ENCODE measurements around the gene TIAM2.
A peak's percentile ranks its signal among the peaks of the same experiment; 100 is the strongest.

TIAM2 gene

DNA sequence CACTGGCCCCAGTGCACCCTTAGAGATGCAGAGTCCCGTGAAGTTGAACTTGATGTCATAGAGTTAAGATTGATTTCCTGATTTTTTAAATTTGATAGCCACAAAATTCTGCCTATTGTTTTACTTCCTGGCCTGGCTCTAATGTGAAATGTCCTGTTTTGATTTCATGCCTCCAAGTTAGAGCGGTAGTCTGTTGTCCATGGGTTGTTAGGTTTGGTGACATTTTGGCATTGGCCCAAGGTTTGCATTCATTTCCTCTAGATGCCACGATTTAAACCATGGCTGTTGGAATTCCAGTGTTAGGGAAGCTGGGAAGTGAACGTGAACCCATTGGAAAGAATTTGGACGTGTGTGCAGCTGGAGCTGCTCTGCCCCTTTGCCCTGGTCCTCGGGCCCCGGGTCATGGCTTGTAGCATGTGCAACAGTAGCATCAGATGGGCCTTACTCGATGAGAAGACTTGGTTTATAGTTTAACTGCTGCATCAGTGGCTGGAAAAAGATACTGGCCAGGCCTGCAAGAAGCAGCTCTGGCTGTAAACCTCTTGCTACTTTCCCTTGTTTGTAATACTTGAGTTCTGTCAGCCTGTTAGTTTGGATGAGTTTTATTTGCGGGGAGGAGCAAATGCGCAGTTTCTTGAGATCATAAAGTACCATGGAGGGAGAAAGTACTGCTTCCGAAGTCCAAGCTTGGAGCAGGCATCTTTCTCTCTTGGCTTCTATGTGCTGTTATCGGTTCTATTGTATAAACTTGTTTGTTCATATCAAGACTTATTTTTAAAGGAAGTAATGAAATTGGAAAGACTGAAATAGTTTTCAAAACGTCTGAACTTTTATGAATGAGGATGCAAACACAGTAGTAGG is 147.3 kb downstream of the TIAM2 start:
- no peak overlapping the region for H3K4me3 ChIP-seq (ENCODE audit: low read length)
- no peaks in the 10 kb centered on the region for H3K79me2 ChIP-seq (ENCODE audit: control insufficient read depth, insufficient read depth, low read length)
- H4K8ac ChIP-seq (ENCODE audit: low read depth, low read length) = no peak overlapping the region
- H2BK5ac ChIP-seq (ENCODE audit: low read length) = no peak overlapping the region
- no peak overlapping the region for H3K4ac ChIP-seq (ENCODE audit: low read depth, low read length)
- H3K27me3 ChIP-seq (ENCODE audit: insufficient read depth, low read length, poor library complexity) = no peaks in the 10 kb centered on the region
- WGBS (ENCODE audit: extremely low coverage, insufficient coverage, low lambda C conversion rate) = no CpG with 5 or more reads among the region's 13 CpGs
- H3K36me3 ChIP-seq (ENCODE audit: control insufficient read depth, insufficient read depth, low read length) = no peaks in the 10 kb centered on the region
- H3K9ac ChIP-seq (ENCODE audit: low read length) = no peak overlapping the region
- H3K18ac ChIP-seq (ENCODE audit: low read length) = no peak overlapping the region
- H3K4me2 ChIP-seq (ENCODE audit: low read length) = no peak overlapping the region
- no peak overlapping the region for H4K5ac ChIP-seq (ENCODE audit: low read length)
- peaks cover 2% of the 10 kb centered on the region for H3K4me1 ChIP-seq (ENCODE audit: control insufficient read depth, low read depth, low read length)
- H3K23ac ChIP-seq (ENCODE audit: low read length) = no peak overlapping the region
- no peak overlapping the region for H3K56ac ChIP-seq (ENCODE audit: low read length)
- no peak for DNase-seq
- no peak overlapping the region for H2BK15ac ChIP-seq (replicated peaks; ENCODE audit: low read depth)
- H2BK120ac ChIP-seq (ENCODE audit: low read depth, low read length) = no peak overlapping the region
- no peak overlapping the region for H2AK5ac ChIP-seq (ENCODE audit: low read length)
- no peaks in the 10 kb centered on the region for H3K79me1 ChIP-seq (ENCODE audit: low read length)
- H3K27ac ChIP-seq (ENCODE audit: low read depth, low read length) = no peak overlapping the region

DNA sequence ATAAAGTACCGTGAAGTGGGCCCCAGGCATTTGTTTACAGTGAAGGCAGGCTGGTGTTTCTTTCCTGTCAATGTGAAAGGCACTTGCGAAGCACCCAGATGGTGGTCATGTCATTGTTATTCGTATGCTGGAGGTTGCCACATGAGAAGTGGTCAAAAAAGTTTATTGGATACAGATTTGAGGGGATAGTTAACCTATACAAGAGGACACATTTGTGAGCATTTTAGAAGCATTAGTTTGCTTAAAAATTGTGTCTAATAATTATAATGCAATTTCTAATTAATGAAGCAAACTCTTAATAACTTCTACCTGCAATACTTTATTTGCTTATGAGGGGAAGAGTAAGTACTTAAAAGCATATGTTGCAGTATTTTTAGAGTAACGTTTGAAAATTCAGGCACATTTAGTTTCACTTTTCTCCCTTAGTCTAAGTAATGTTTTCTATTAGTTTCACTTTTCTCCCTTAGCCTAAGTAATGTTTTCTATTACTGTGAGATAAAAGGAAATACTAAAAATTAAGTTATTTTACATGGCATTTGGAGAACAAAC is 148.0 kb downstream of the TIAM2 start:
- H3K4me2 ChIP-seq (ENCODE audit: low read length) = no peak overlapping the region
- H3K27me3 ChIP-seq (ENCODE audit: insufficient read depth, low read length, poor library complexity) = no peaks in the 10 kb centered on the region
- H3K36me3 ChIP-seq (ENCODE audit: control insufficient read depth, insufficient read depth, low read length) = no peaks in the 10 kb centered on the region
- DNase-seq = no peak
- no peaks in the 10 kb centered on the region for H3K79me2 ChIP-seq (ENCODE audit: control insufficient read depth, insufficient read depth, low read length)
- no peak overlapping the region for H3K23ac ChIP-seq (ENCODE audit: low read length)
- no peak overlapping the region for H3K56ac ChIP-seq (ENCODE audit: low read length)
- no peaks in the 10 kb centered on the region for H3K79me1 ChIP-seq (ENCODE audit: low read length)
- H2BK120ac ChIP-seq (ENCODE audit: low read depth, low read length) = no peak overlapping the region
- no peak overlapping the region for H3K4me3 ChIP-seq (ENCODE audit: low read length)
- no peak overlapping the region for H3K4ac ChIP-seq (ENCODE audit: low read depth, low read length)
- H4K5ac ChIP-seq (ENCODE audit: low read length) = no peak overlapping the region
- H4K8ac ChIP-seq (ENCODE audit: low read depth, low read length) = no peak overlapping the region
- H2AK5ac ChIP-seq (ENCODE audit: low read length) = no peak overlapping the region
- WGBS (ENCODE audit: extremely low coverage, insufficient coverage, low lambda C conversion rate) = no CpG with 5 or more reads among the region's 4 CpGs
- H3K18ac ChIP-seq (ENCODE audit: low read length) = no peak overlapping the region
- no peak overlapping the region for H2BK15ac ChIP-seq (replicated peaks; ENCODE audit: low read depth)
- no peak overlapping the region for H3K9ac ChIP-seq (ENCODE audit: low read length)
- H3K27ac ChIP-seq (ENCODE audit: low read depth, low read length) = no peak overlapping the region
- no peak overlapping the region for H2BK5ac ChIP-seq (ENCODE audit: low read length)
- peaks cover 2% of the 10 kb centered on the region for H3K4me1 ChIP-seq (ENCODE audit: control insufficient read depth, low read depth, low read length)

DNA sequence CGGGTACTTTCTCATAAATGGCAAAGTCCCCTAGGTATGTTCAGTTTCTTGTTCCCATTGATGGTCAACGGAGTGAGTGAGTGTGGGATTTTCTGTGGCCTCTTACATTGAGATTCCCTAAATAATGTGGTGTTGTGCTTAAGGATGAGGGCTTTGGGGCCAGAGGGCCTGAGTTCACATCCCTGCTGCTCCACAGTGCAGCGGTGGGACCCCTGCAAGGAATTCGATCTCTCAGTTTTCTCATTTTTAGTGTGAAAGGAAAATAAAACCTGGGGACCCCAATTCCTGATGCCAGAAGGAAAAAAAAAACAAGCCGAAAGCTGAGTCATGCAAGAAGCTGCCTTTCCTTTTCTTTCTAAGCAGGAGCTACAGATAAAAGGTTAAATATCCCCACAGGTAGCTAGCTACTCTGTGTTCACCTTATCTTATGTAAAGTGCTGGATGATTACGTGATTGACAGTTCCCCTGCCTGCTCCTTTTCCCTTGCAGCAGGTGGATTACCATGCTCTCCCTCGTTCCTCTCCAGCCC is 148.5 kb downstream of the TIAM2 start:
- Histone ChIP-seq H3K18ac (ENCODE audit: low read length) (peak overlapping the region; percentile 82), H3K36me3 (ENCODE audit: control insufficient read depth, insufficient read depth, low read length) (no peaks in the 10 kb centered on the region), H2BK15ac (replicated peaks; ENCODE audit: low read depth) (no peak overlapping the region), H3K23ac (ENCODE audit: low read length) (no peak overlapping the region), H4K5ac (ENCODE audit: low read length) (no peak overlapping the region), H3K4ac (ENCODE audit: low read depth, low read length) (no peak overlapping the region), H3K27ac (ENCODE audit: low read depth, low read length) (peak overlapping the region; percentile 67), H2AK5ac (ENCODE audit: low read length) (no peak overlapping the region), H3K27me3 (ENCODE audit: insufficient read depth, low read length, poor library complexity) (no peaks in the 10 kb centered on the region), H2BK5ac (ENCODE audit: low read length) (no peak overlapping the region), H3K9ac (ENCODE audit: low read length) (no peak overlapping the region), H3K56ac (ENCODE audit: low read length) (no peak overlapping the region), H4K8ac (ENCODE audit: low read depth, low read length) (no peak overlapping the region), H3K79me2 (ENCODE audit: control insufficient read depth, insufficient read depth, low read length) (no peaks in the 10 kb centered on the region), H3K4me1 (ENCODE audit: control insufficient read depth, low read depth, low read length) (peaks cover 2% of the 10 kb centered on the region), H3K79me1 (ENCODE audit: low read length) (no peaks in the 10 kb centered on the region), H3K4me3 (ENCODE audit: low read length) (no peak overlapping the region), H3K4me2 (ENCODE audit: low read length) (no peak overlapping the region), H2BK120ac (ENCODE audit: low read depth, low read length) (peak overlapping the region; percentile 63)
- peak; percentile 60 for DNase-seq
- WGBS (ENCODE audit: extremely low coverage, insufficient coverage, low lambda C conversion rate) = no CpG with 5 or more reads among the region's 7 CpGs

DNA sequence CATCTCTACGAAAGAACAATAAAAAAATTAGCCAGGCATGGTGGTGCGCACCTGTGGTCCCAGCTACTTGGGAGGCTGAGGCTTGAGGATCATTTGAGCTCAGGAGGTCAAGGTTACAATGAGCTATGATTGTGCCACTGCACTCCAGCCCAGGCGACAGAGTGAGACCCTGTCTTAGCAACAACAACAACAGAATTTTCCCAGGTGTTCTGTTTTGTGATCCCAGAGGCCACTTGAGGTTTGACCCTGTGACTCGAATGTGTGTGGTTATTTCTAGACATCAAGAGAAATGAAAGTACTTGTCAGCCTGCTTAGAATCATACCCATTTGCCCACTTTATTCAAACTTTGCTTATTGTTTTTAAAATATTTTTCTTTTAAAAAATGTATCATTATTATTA is 151.1 kb downstream of the TIAM2 start:
- Histone ChIP-seq H3K79me1 (ENCODE audit: low read length) (no peaks in the 10 kb centered on the region), H2BK120ac (ENCODE audit: low read depth, low read length) (no peak overlapping the region), H4K8ac (ENCODE audit: low read depth, low read length) (no peak overlapping the region), H3K23ac (ENCODE audit: low read length) (no peak overlapping the region), H2BK5ac (ENCODE audit: low read length) (no peak overlapping the region), H3K4me1 (ENCODE audit: control insufficient read depth, low read depth, low read length) (peaks cover 4% of the 10 kb centered on the region), H3K27ac (ENCODE audit: low read depth, low read length) (no peak overlapping the region), H3K4me2 (ENCODE audit: low read length) (no peak overlapping the region), H2BK15ac (replicated peaks; ENCODE audit: low read depth) (no peak overlapping the region), H4K5ac (ENCODE audit: low read length) (no peak overlapping the region), H3K18ac (ENCODE audit: low read length) (no peak overlapping the region), H3K36me3 (ENCODE audit: control insufficient read depth, insufficient read depth, low read length) (no peaks in the 10 kb centered on the region), H3K4me3 (ENCODE audit: low read length) (no peak overlapping the region), H3K79me2 (ENCODE audit: control insufficient read depth, insufficient read depth, low read length) (no peaks in the 10 kb centered on the region), H3K9ac (ENCODE audit: low read length) (no peak overlapping the region), H3K4ac (ENCODE audit: low read depth, low read length) (no peak overlapping the region), H3K56ac (ENCODE audit: low read length) (no peak overlapping the region), H3K27me3 (ENCODE audit: insufficient read depth, low read length, poor library complexity) (no peaks in the 10 kb centered on the region), H2AK5ac (ENCODE audit: low read length) (no peak overlapping the region)
- WGBS (ENCODE audit: extremely low coverage, insufficient coverage, low lambda C conversion rate) = no CpG with 5 or more reads among the region's 4 CpGs
- DNase-seq = no peak

- H3K79me1 ChIP-seq (ENCODE audit: low read length) = no peaks in the 10 kb centered on the region
- no peak overlapping the region for H3K4me2 ChIP-seq (ENCODE audit: low read length)
- no peak overlapping the region for H2BK15ac ChIP-seq (replicated peaks; ENCODE audit: low read depth)
- H3K18ac ChIP-seq (ENCODE audit: low read length) = no peak overlapping the region
- H3K56ac ChIP-seq (ENCODE audit: low read length) = no peak overlapping the region
- DNase-seq = no peak
- H3K4me1 ChIP-seq (ENCODE audit: control insufficient read depth, low read depth, low read length) = peaks cover 4% of the 10 kb centered on the region
- no peak overlapping the region for H2BK120ac ChIP-seq (ENCODE audit: low read depth, low read length)
- H4K5ac ChIP-seq (ENCODE audit: low read length) = no peak overlapping the region
- H2AK5ac ChIP-seq (ENCODE audit: low read length) = no peak overlapping the region
- H3K23ac ChIP-seq (ENCODE audit: low read length) = no peak overlapping the region
- no peak overlapping the region for H3K9ac ChIP-seq (ENCODE audit: low read length)
- no peak overlapping the region for H3K4ac ChIP-seq (ENCODE audit: low read depth, low read length)
- H3K79me2 ChIP-seq (ENCODE audit: control insufficient read depth, insufficient read depth, low read length) = no peaks in the 10 kb centered on the region
- no peaks in the 10 kb centered on the region for H3K27me3 ChIP-seq (ENCODE audit: insufficient read depth, low read length, poor library complexity)
- H4K8ac ChIP-seq (ENCODE audit: low read depth, low read length) = no peak overlapping the region
- WGBS (ENCODE audit: extremely low coverage, insufficient coverage, low lambda C conversion rate) = no CpG with 5 or more reads among the region's 7 CpGs
- H3K36me3 ChIP-seq (ENCODE audit: control insufficient read depth, insufficient read depth, low read length) = no peaks in the 10 kb centered on the region
- H3K4me3 ChIP-seq (ENCODE audit: low read length) = no peak overlapping the region
- no peak overlapping the region for H3K27ac ChIP-seq (ENCODE audit: low read depth, low read length)
- no peak overlapping the region for H2BK5ac ChIP-seq (ENCODE audit: low read length)
These were observed 153.0 kb downstream of the TIAM2 start for GRCh38 chr6:155147958-155148663.

All from mesendoderm (in vitro differentiated cells).